GM12878 (cell line): ENCODE measurements around the gene PNMA8C. TPM values are rescaled to one million over a fixed set of nuclear protein-coding genes. Genes with fewer than 3 reads are reported as not detected.

Experiments used
- ATAC-seq: fragments of 200-7000 bp; cut with Tn5 transposase; 3 replicates; pipeline ENCODE4 v1.9.1; 2020; ENCODE audit warnings: mild to moderate bottlenecking, moderate library complexity
- BruUV-seq: library from RNA; stranded (reverse); fragments of 400-500 nt; replicated peaks from 2 replicates; lab custom pipeline; 2021; lab: Mats Ljungman, UMichigan
- CTCF ChIA-PET: fragments of 300-600 bp; sonication (Branson Sonifier 250); formaldehyde crosslinking; extraction: SDS; loops from one replicate; lab custom pipeline; 2021; ENCODE audit warnings: inconsistent platforms; lab: Yijun Ruan, JAX
- POLR2A ChIA-PET: fragments of 350-600 bp; formaldehyde crosslinking; extraction: SDS; loops from one replicate; lab custom pipeline; 2021; ENCODE audit warnings: inconsistent platforms; lab: Charles Lee
- RAD21 ChIA-PET: fragments of 300-600 bp; sonication (Branson Sonifier 250); formaldehyde crosslinking; loops from one replicate; lab custom pipeline; 2023; ENCODE audit warnings: antibody characterized with exemption; ENCODE audit not compliant: unreplicated experiment; lab: Charles Lee
- SMC1A ChIA-PET: fragments of 300-600 bp; sonication (Branson Sonifier 250); formaldehyde crosslinking; loops from one replicate; lab custom pipeline; 2023; ENCODE audit not compliant: unreplicated experiment, uncharacterized antibody; lab: Charles Lee
- DNase-seq: peaks from one replicate; pipeline ENCODE4 v3.0.0-alpha.2; 2011; ENCODE audit warnings: low read depth, low spot score
- FAIRE-seq: peaks from 3 replicates; lab custom pipeline; 2011; peaks lifted over from hg19 to GRCh38; lab: Jason Lieb, UNC
- H2AFZ ChIP-seq: 2 replicates; pipeline ENCODE4 v1.6.0; 2011; ENCODE audit warnings: low read depth, low read length, control low read depth; ENCODE audit not compliant: control insufficient read depth
- H3K27ac ChIP-seq: 2 replicates; pipeline ENCODE4 v1.5.1; 2011; ENCODE audit warnings: control low read depth; ENCODE audit not compliant: control insufficient read depth, insufficient read depth
- H3K27me3 ChIP-seq, 2 experiments: replicated peaks in 1 of 2; 2 replicates each; pipeline versions ENCODE4 v1.6.0 to v1.6.1; 2011; ENCODE audit warnings: low read length in 1 of 2; ENCODE audit not compliant: control insufficient read depth in 2 of 2, insufficient read depth in 2 of 2
- H3K36me3 ChIP-seq, 2 experiments: 2 replicates each; pipeline ENCODE4 v1.5.1; 2011; ENCODE audit warnings: low read length in 1 of 2; ENCODE audit not compliant: control insufficient read depth in 2 of 2, insufficient read depth in 2 of 2
- H3K4me1 ChIP-seq: 2 replicates; pipeline ENCODE4 v1.6.1; 2011; ENCODE audit warnings: mild to moderate bottlenecking, low read length, moderate library complexity, mixed read lengths; ENCODE audit not compliant: control insufficient read depth, insufficient read depth
- H3K4me2 ChIP-seq: 2 replicates; pipeline ENCODE4 v1.6.0; 2011; ENCODE audit warnings: control low read depth; ENCODE audit not compliant: control insufficient read depth, insufficient read depth
- H3K4me3 ChIP-seq: fragments of 200-600 bp; sonication (generic); 2 replicates; pipeline ENCODE4 v1.5.1; 2016
- H3K79me2 ChIP-seq: 2 replicates; pipeline ENCODE4 v1.6.0; 2011; ENCODE audit warnings: low read length; ENCODE audit not compliant: control insufficient read depth, insufficient read depth
- H3K9ac ChIP-seq: 2 replicates; pipeline ENCODE4 v1.8.0; 2011; ENCODE audit warnings: low read length, control low read depth, mixed read lengths; ENCODE audit not compliant: control insufficient read depth, insufficient read depth
- H3K9me3 ChIP-seq: replicated peaks from 3 replicates; pipeline ENCODE4 v1.5.1; 2011; ENCODE audit warnings: mild to moderate bottlenecking, low read length; ENCODE audit not compliant: control insufficient read depth, insufficient read depth
- H4K20me1 ChIP-seq: 2 replicates; pipeline ENCODE4 v1.6.0; 2011; ENCODE audit not compliant: control insufficient read depth, insufficient read depth
- CUX1 ChIP-seq: IDR thresholded peaks from 2 replicates; pipeline ENCODE4 v1.6.1; 2012; ENCODE audit warnings: improper control_type of control experiment, low read depth, low read length; ENCODE audit not compliant: insufficient replicate concordance
- DPF2 ChIP-seq: fragments of 450-650 bp; IDR thresholded peaks from 2 replicates; pipeline ENCODE4 v1.6.1; 2017; ENCODE audit warnings: mild to moderate bottlenecking
- ELK1 ChIP-seq: IDR thresholded peaks from 2 replicates; pipeline ENCODE4 v1.6.1; 2012; ENCODE audit warnings: low read depth, low read length, improper control_type of control experiment
- FOS ChIP-seq: IDR thresholded peaks from 3 replicates; pipeline ENCODE4 v1.6.1; 2011; ENCODE audit warnings: borderline replicate concordance; ENCODE audit not compliant: insufficient read length; ENCODE audit errors: extremely low read depth
- IRF4 ChIP-seq: IDR thresholded peaks from 2 replicates; pipeline ENCODE4 v1.6.1; 2011; ENCODE audit warnings: low read depth, low read length
- MAX ChIP-seq: IDR thresholded peaks from 2 replicates; pipeline ENCODE4 v1.6.1; 2012; ENCODE audit warnings: low read depth, low read length, improper control_type of control experiment
- NFIC ChIP-seq: IDR thresholded peaks from 2 replicates; pipeline ENCODE4 v1.6.1; 2012; ENCODE audit warnings: low read depth, mild to moderate bottlenecking, inconsistent platforms, low read length, moderate library complexity
- NKRF ChIP-seq: fragments of 450-650 bp; conservative IDR thresholded peaks from 2 replicates; pipeline ENCODE4 v1.6.1; 2017; ENCODE audit warnings: mild to moderate bottlenecking, moderate library complexity
- ZNF384 ChIP-seq: IDR thresholded peaks from 2 replicates; pipeline ENCODE4 v1.6.1; 2012; ENCODE audit warnings: low read depth, mild to moderate bottlenecking, low read length, improper control_type of control experiment, borderline replicate concordance
- ZSCAN29 ChIP-seq: fragments of 450-650 bp; IDR thresholded peaks from 2 replicates; pipeline ENCODE4 v1.6.1; 2017; ENCODE audit warnings: mild to moderate bottlenecking, moderate library complexity
- WGBS: methylation state at CpG from one replicate; pipeline ENCODE4 v1.1.6; 2016; ENCODE audit warnings: low lambda C conversion rate; ENCODE audit not compliant: insufficient replicate concordance, insufficient coverage; ENCODE audit errors: missing lambda C conversion rate; 5-methylcytosine and 5-hydroxymethylcytosine counted together
- in situ Hi-C: fragments of 300-500 bp; cut with MboI; formaldehyde crosslinking; loops from 9 replicates; pipeline ENCODE4 v1.14.3; 2018; ENCODE audit warnings: mixed read lengths
- intact Hi-C: fragments of 100-400 bp; cut with micrococcal nuclease; formaldehyde crosslinking; loops from one replicate; pipeline ENCODE4 v1.14.2; 2022; ENCODE audit not compliant: unreplicated experiment
- polyA plus RNA-seq, 11 experiments: library from polyadenylated mRNA; depleted of rRNA in 4 of 11; unstranded in 6 of 11; stranded (reverse) in 5 of 11; fragments of >200 nt; fragmentation: Nextera tagmentation in 4 of 11; fragmentation: Illumina TruSeq in 1 of 11; extraction: Ambion mirVana in 4 of 11; extraction: Trizol in 1 of 11; gene quantifications; 1 replicate in 1 of 11; 2 replicates in 10 of 11; pipeline versions ENCODE4 v1.2.1 to v1.2.3, GENCODE V29; 2011 to 2016; ENCODE audit warnings: inconsistent platforms in 2 of 11, missing spikeins in 2 of 11, low read depth in 1 of 11
- total RNA-seq, 4 experiments: library from RNA; depleted of rRNA in 3 of 4; stranded (reverse); fragments of >200 nt in 3 of 4; fragmentation: Illumina TruSeq in 1 of 4; extraction: Trizol in 1 of 4; gene quantifications; 2 replicates each; pipeline versions ENCODE4 v1.2.1 to v1.2.3, GENCODE V29; 2013 to 2021

PNMA8C gene
- total and polyA plus RNA-seq, 10 of the 15 experiments (the other 5 are each of a cell fraction or from before 2014, with no cell fraction given) = not detected

- no peak for TF ChIP-seq NKRF
- no peak for TF ChIP-seq FOS
- no peak for TF ChIP-seq ELK1
Measured at GRCh38 chr19:46387713-46388130, 41.0 kb downstream of the PNMA8C start (continued).

GRCh38 chr19:46386996-46387712 is 41.6 kb downstream of the PNMA8C start:
- no peaks in the 10 kb centered on the region for H4K20me1 ChIP-seq
- CTCF ChIA-PET = interaction anchor here (0.7 kb wide), 1 partner anchor 129 kb away, joined by 3 read pairs; no protein-coding TSS in a partner anchor
- POLR2A ChIA-PET = no interaction called here
- H3K27me3 ChIP-seq = no peaks in the 10 kb centered on the region
- no peak overlapping the region for H3K9ac ChIP-seq
- ATAC-seq (no peak), DNase-seq (no peak), FAIRE-seq (no peak)
- H3K4me3 ChIP-seq = no peak overlapping the region
- 98% methylated on average over 30 of the region's 30 CpGs for WGBS
- in situ Hi-C loops = no loop called here
- H3K4me1 ChIP-seq = no peaks in the 10 kb centered on the region
- no TSS peak for BruUV-seq
- no peaks in the 10 kb centered on the region for H3K9me3 ChIP-seq
- no peaks in the 10 kb centered on the region for H3K79me2 ChIP-seq
- H3K36me3 ChIP-seq = peaks cover 37 to 55% of the 10 kb centered on the region in 2 experiments
- intact Hi-C loops = no loop called here
- RAD21 ChIA-PET = no interaction called here
- SMC1A ChIA-PET = no interaction called here
- TF ChIP-seq CUX1 (no peak), ZSCAN29 (no peak), DPF2 (no peak), NFIC (no peak), ZNF384 (no peak), IRF4 (no peak), MAX (no peak)
- no peak overlapping the region for H3K4me2 ChIP-seq
- no peak overlapping the region for H3K27ac ChIP-seq
- H2AFZ ChIP-seq = no peak overlapping the region
